SK-N-SH (cell line): Measurements from ENCODE around the gene ASXL2. TPM values are rescaled to one million over a fixed set of nuclear protein-coding genes. Genes with fewer than 3 reads are reported as not detected.

Experiments
- CTCF ChIA-PET: fragments of 300-600, 350-600 bp; formaldehyde crosslinking; extraction: SDS; loops from one replicate; lab custom pipeline; 2021; lab: Yijun Ruan, JAX
- POLR2A ChIA-PET: fragments of 350-600 bp; sonication (Branson Sonifier 250); formaldehyde crosslinking; extraction: SDS; loops from one replicate; lab custom pipeline; 2020; ENCODE audit warnings: antibody characterized with exemption, inconsistent platforms; lab: Yijun Ruan, JAX
- DNase-seq: peaks from one replicate; pipeline ENCODE4 v3.0.0; 2012
- H2AFZ ChIP-seq: fragments of 200-600 bp; sonication (generic); 2 replicates; pipeline ENCODE4 v1.8.1; 2016; ENCODE audit warnings: antibody characterized with exemption, mild to moderate bottlenecking, low read depth
- H3F3A ChIP-seq: fragments of 200-600 bp; sonication (generic); replicated peaks from 2 replicates; pipeline ENCODE3; 2016; ENCODE audit warnings: antibody characterized with exemption, mild to moderate bottlenecking; ENCODE audit not compliant: insufficient read depth
- H3K27ac ChIP-seq, 2 experiments: fragments of 200-500 bp in 1 of 2; fragments of 200-600 bp in 1 of 2; sonication (Bioruptor generic) in 1 of 2; sonication (generic), shearing (Covaris generic) in 1 of 2; 2 replicates each; pipeline versions ENCODE4 v1.5.1 to v1.6.1; 2014 to 2016; ENCODE audit warnings: low read depth in 2 of 2, inconsistent platforms in 1 of 2, low read length in 1 of 2, mild to moderate bottlenecking in 1 of 2, mixed read lengths in 1 of 2
- H3K27me3 ChIP-seq: fragments of 200-600 bp; sonication (generic), shearing (Covaris generic); 2 replicates; pipeline ENCODE4 v1.6.1; 2016; ENCODE audit warnings: mixed run types; ENCODE audit not compliant: insufficient read depth
- H3K36me3 ChIP-seq, 2 experiments: fragments of 200-500 bp in 1 of 2; fragments of 200-600 bp in 1 of 2; sonication (Bioruptor generic) in 1 of 2; sonication (generic) in 1 of 2; replicated peaks in 1 of 2; 2 replicates each; pipeline versions ENCODE3 to v1.5.1; 2014 to 2016; ENCODE audit warnings: low read length in 1 of 2, mild to moderate bottlenecking in 1 of 2; ENCODE audit not compliant: insufficient read depth in 2 of 2, control insufficient read depth in 1 of 2
- H3K4me1 ChIP-seq, 2 experiments: fragments of 200-500 bp in 1 of 2; fragments of 200-600 bp in 1 of 2; sonication (Bioruptor generic) in 1 of 2; sonication (generic), shearing (Covaris generic) in 1 of 2; 2 replicates each; pipeline versions ENCODE4 v1.5.1 to v1.6.1; 2014 to 2016; ENCODE audit warnings: low read depth in 1 of 2, low read length in 1 of 2, mixed run types in 1 of 2; ENCODE audit not compliant: insufficient read depth in 2 of 2, control insufficient read depth in 1 of 2
- H3K4me2 ChIP-seq: fragments of 200-600 bp; sonication (generic), shearing (Covaris generic); 2 replicates; pipeline ENCODE4 v1.6.1; 2017; ENCODE audit warnings: mixed run types
- H3K4me3 ChIP-seq, 2 experiments: fragments of 200-500 bp in 1 of 2; fragments of 200-600 bp in 1 of 2; sonication (Bioruptor generic) in 1 of 2; sonication (generic), shearing (Covaris generic) in 1 of 2; 2 replicates each; pipeline versions ENCODE4 v1.5.1 to v1.8.1; 2014 to 2016; ENCODE audit warnings: low read depth in 2 of 2, inconsistent platforms in 1 of 2, low read length in 1 of 2, mild to moderate bottlenecking in 1 of 2, mixed read lengths in 1 of 2, moderate library complexity in 1 of 2
- H3K79me2 ChIP-seq: fragments of 200-600 bp; sonication (generic); 2 replicates; pipeline ENCODE4 v1.8.1; 2017; ENCODE audit warnings: mild to moderate bottlenecking; ENCODE audit not compliant: insufficient read depth
- H3K9ac ChIP-seq: fragments of 200-600 bp; sonication (generic); 2 replicates; pipeline ENCODE4 v1.6.1; 2017; ENCODE audit warnings: mixed run types
- H3K9me2 ChIP-seq: fragments of 200-600 bp; sonication (generic); 2 replicates; pipeline ENCODE4 v1.6.1; 2017; ENCODE audit warnings: mixed run types
- H3K9me3 ChIP-seq: fragments of 200-600 bp; sonication (generic); 2 replicates; pipeline ENCODE4 v1.6.1; 2017; ENCODE audit warnings: mixed run types, mild to moderate bottlenecking, moderate library complexity
- H4K20me1 ChIP-seq: fragments of 200-600 bp; sonication (generic); 2 replicates; pipeline ENCODE4 v1.6.1; 2017; ENCODE audit warnings: mild to moderate bottlenecking, mixed run types; ENCODE audit not compliant: insufficient read depth
- ELF1 ChIP-seq: IDR thresholded peaks from 2 replicates; pipeline ENCODE4 v1.4.0; 2012
- EP300 ChIP-seq, 2 experiments: IDR thresholded peaks; 2 replicates each; pipeline versions ENCODE4 v1.4.0 to v1.6.1; 2012; ENCODE audit warnings: borderline replicate concordance in 1 of 2, low read depth in 1 of 2, low read length in 1 of 2
- EZH2phosphoT487 ChIP-seq: fragments of 200-600 bp; sonication (generic); IDR thresholded peaks from 2 replicates; pipeline ENCODE4 v1.6.1; 2017; ENCODE audit warnings: low read depth, mixed run types, mild to moderate bottlenecking, antibody characterized with exemption, moderate library complexity, borderline replicate concordance
- FOXJ3 ChIP-seq: sonication (generic); formaldehyde crosslinking; IDR thresholded peaks from 2 replicates; pipeline ENCODE4 v1.5.1; 2020; ENCODE audit warnings: mild to moderate bottlenecking, missing genetic modification reagents
- FOXM1 ChIP-seq: IDR thresholded peaks from 2 replicates; pipeline ENCODE4 v1.4.0; 2012; ENCODE audit warnings: low read depth, mild to moderate bottlenecking
- NFIC ChIP-seq: IDR thresholded peaks from 2 replicates; pipeline ENCODE4 v1.4.0; 2012; ENCODE audit warnings: borderline replicate concordance
- NRF1 ChIP-seq: IDR thresholded peaks from 2 replicates; pipeline ENCODE4 v1.6.1; 2012; ENCODE audit warnings: low read depth, mild to moderate bottlenecking, low read length
- RCOR1 ChIP-seq: fragments of 150-350 bp; IDR thresholded peaks from 2 replicates; pipeline ENCODE4 v1.6.1; 2017; ENCODE audit warnings: antibody characterized with exemption, low read length
- RXRA ChIP-seq: IDR thresholded peaks from 2 replicates; pipeline ENCODE4 v1.4.0; 2012; ENCODE audit warnings: low read depth, mild to moderate bottlenecking, borderline replicate concordance
- TAF1 ChIP-seq: IDR thresholded peaks from 2 replicates; pipeline ENCODE4 v1.6.1; 2012; ENCODE audit warnings: low read depth, mild to moderate bottlenecking, low read length, moderate library complexity, borderline replicate concordance
- YY1 ChIP-seq: IDR thresholded peaks from 2 replicates; pipeline ENCODE4 v1.4.0; 2012; ENCODE audit warnings: low read depth, mild to moderate bottlenecking
- WGBS: methylation state at CpG from one replicate; pipeline ENCODE4 v1.1.6; 2017; ENCODE audit warnings: low lambda C conversion rate; 5-methylcytosine and 5-hydroxymethylcytosine counted together
- polyA plus RNA-seq, 3 experiments: library from polyadenylated mRNA; depleted of rRNA; stranded (reverse); fragments of >200 nt; gene quantifications; 2 replicates each; pipeline ENCODE4 v1.2.3, GENCODE V29; 2012
- TF ChIP-seq, protein P1 (sequence below): IDR thresholded peaks from 2 replicates; pipeline ENCODE4 v1.4.0; 2012; ENCODE audit warnings: low read depth
- TF ChIP-seq, protein P2 (sequence below): fragments of 150-350 bp; IDR thresholded peaks from 2 replicates; pipeline ENCODE4 v1.6.1; 2017; ENCODE audit warnings: antibody characterized with exemption, low read length, low read depth, borderline replicate concordance
- TF ChIP-seq, protein P3 (sequence below): fragments of 150-350 bp; IDR thresholded peaks from 2 replicates; pipeline ENCODE4 v1.6.1; 2016; ENCODE audit warnings: mild to moderate bottlenecking, low read depth, low read length

The ASXL2 gene
- polyA plus RNA-seq, 1 of the 3 experiments (the other 2 are of a cell fraction), result 4.8 TPM

DNA sequence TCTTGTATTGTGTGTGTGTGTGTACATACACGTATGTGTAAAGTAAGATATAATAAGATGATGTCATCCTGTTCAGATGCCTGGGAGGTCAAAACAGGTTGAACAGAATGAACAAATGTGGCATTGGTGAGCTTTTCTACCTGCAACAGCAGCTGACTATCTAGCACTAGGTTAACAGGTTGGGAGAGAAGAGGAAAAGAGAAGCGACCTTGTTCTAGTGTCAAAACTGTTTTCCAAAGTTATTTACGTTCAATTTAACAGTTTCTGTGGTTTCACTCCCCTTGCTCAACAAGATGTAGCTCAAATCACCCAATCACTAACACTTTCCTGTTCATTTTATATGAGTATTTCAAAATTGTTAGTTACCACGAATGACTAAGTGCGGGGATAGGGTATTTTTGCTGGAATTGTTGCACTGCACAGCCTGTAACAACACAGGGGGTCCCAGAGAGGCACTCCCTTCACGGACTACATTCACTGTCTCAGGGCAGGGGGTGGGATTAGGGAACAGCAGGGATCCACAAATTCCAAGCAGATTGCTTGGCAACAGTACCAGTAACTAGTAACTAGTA is 137.4 kb downstream of the ASXL2 start (continued):
- TF ChIP-seq, protein P1, sequence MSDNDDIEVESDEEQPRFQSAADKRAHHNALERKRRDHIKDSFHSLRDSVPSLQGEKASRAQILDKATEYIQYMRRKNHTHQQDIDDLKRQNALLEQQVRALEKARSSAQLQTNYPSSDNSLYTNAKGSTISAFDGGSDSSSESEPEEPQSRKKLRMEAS, result no peak
- TF ChIP-seq EP300 (IDR thresholded peaks at IDR 0.05; ENCODE audit: borderline replicate concordance in 1 of 2, low read depth in 1 of 2, low read length in 1 of 2) (no peak), TAF1 (no peak), NFIC (no peak), FOXM1 (no peak), FOXJ3 (CRISPR knock-in tag) (no peak), ELF1 (no peak), RXRA (no peak), EZH2phosphoT487 (no peak)
- TF ChIP-seq, protein P2, sequence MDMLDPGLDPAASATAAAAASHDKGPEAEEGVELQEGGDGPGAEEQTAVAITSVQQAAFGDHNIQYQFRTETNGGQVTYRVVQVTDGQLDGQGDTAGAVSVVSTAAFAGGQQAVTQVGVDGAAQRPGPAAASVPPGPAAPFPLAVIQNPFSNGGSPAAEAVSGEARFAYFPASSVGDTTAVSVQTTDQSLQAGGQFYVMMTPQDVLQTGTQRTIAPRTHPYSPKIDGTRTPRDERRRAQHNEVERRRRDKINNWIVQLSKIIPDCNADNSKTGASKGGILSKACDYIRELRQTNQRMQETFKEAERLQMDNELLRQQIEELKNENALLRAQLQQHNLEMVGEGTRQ, result no peak

DNA sequence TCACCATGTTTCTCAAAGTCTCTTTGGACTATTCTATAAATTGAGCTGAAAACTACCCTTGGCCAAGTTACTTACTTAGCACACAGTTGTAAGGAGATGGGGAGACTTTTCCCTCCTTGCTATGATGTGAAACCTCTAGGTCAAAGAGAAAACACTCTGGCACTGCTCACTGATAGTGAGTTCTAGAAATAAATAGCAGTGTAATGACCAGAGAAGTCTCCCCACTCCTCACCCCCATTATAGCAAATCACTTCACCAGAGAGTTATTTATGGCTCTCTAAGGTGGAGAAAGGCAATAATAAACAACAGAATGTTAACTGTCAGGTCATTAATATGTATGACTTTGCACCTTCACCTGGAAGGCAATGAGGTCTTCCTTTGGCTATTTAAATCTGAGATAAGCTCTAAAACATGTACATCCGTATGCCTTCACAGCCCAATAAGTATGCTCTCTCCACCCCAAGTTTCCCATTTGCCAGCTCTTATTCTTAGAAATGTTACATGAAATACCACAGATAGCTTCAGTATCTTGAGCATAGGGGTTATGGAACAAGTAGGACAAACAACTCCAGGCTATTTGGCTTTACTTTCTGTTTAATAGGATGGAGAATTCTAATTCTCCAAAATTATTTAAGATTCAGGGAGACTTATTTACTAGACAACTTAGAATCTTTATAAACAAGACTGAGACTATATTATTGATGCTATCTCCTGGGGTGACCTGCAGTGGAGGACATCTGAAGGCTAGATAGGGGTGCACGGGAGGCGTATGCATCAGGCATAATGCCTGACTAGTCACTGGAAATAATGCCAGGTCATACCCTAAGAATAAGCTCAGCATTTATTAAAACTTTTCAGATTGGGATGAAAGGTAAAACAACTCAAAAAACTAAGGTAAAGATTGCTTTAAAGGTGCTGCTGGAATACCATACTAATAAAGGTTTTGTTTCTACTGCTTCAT is 139.6 kb downstream of the ASXL2 start:
- no peak overlapping the region for H3K9ac ChIP-seq
- ChIA-PET POLR2A (no interaction called here), CTCF (interaction anchor here (1.0 to 1.9 kb wide), 3 partner anchors 12 to 18 kb away, joined by 4 to 8 read pairs (median 4); no protein-coding TSS in a partner anchor)
- H3K4me2 ChIP-seq, result no peak overlapping the region
- TF ChIP-seq EP300 (IDR thresholded peaks at IDR 0.05; ENCODE audit: borderline replicate concordance in 1 of 2, low read depth in 1 of 2, low read length in 1 of 2) (no peak), YY1 (no peak), RCOR1 (no peak), NRF1 (no peak)
- TF ChIP-seq, protein P3, sequence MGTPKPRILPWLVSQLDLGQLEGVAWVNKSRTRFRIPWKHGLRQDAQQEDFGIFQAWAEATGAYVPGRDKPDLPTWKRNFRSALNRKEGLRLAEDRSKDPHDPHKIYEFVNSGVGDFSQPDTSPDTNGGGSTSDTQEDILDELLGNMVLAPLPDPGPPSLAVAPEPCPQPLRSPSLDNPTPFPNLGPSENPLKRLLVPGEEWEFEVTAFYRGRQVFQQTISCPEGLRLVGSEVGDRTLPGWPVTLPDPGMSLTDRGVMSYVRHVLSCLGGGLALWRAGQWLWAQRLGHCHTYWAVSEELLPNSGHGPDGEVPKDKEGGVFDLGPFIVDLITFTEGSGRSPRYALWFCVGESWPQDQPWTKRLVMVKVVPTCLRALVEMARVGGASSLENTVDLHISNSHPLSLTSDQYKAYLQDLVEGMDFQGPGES, result no peak
- no peaks in the 10 kb centered on the region for H3K9me2 ChIP-seq
- no peaks in the 10 kb centered on the region for H4K20me1 ChIP-seq
- no peak for DNase-seq
- H3K4me1 ChIP-seq, result no peaks in the 10 kb centered on the region; a peak in 1 of 4 replicates
- no peak overlapping the region for H3K4me3 ChIP-seq
- no peak overlapping the region for H3K27ac ChIP-seq
- H3K9me3 ChIP-seq, result no peaks in the 10 kb centered on the region
- 98% methylated on average over 3 of the region's 3 CpGs for WGBS
- no peaks in the 10 kb centered on the region for H3K79me2 ChIP-seq
- no peaks in the 10 kb centered on the region for H3F3A ChIP-seq
- no peak overlapping the region for H2AFZ ChIP-seq
- H3K27me3 ChIP-seq, result no peaks in the 10 kb centered on the region
- peaks cover 24 to 63% of the 10 kb centered on the region in 2 experiments for H3K36me3 ChIP-seq
